WTC11 (cell line): ENCODE results near the gene THAP6. TPM values are rescaled to one million over a fixed set of nuclear protein-coding genes. Genes with fewer than 3 reads are reported as not detected.
"Not testable (repeated sequence)": the region's sequence is repeated elsewhere in the genome, so short reads cannot be mapped to it uniquely, and the experiment has no call there.

Experiments
- ATAC-seq: fragments of 200-7000 bp; cut with Tn5 transposase; 2 replicates; pipeline ENCODE4 v1.10.0; 2021; ENCODE audit warnings: mild to moderate bottlenecking, moderate library complexity
- CTCF ChIA-PET: fragments of 300-600 bp; sonication (Branson Sonifier 250); formaldehyde crosslinking; loops from one replicate; lab custom pipeline; 2021; ENCODE audit warnings: antibody characterized with exemption; lab: Charles Lee
- POLR2A ChIA-PET: fragments of 350-600 bp; sonication (Branson Sonifier 250); formaldehyde crosslinking; loops from one replicate; lab custom pipeline; 2021; ENCODE audit warnings: antibody characterized with exemption; lab: Charles Lee
- DNase-seq: peaks from one replicate; pipeline ENCODE4 v3.0.0; 2021; ENCODE audit warnings: low spot score
- H3K27ac Mint-ChIP-seq: 2 replicates; pipeline ENCODE4 v1.8.0; 2021; ENCODE audit warnings: mixed read lengths
- H3K27me3 Mint-ChIP-seq: 2 replicates; pipeline ENCODE4 v1.8.0; 2021; ENCODE audit warnings: low read depth, mild to moderate bottlenecking, moderate library complexity, mixed read lengths
- H3K36me3 Mint-ChIP-seq: 2 replicates; pipeline ENCODE4 v1.8.0; 2021; ENCODE audit warnings: mixed read lengths
- H3K4me1 Mint-ChIP-seq: 2 replicates; pipeline ENCODE4 v1.8.0; 2022; ENCODE audit warnings: mixed read lengths
- H3K4me3 Mint-ChIP-seq: 2 replicates; pipeline ENCODE4 v1.8.0; 2021; ENCODE audit warnings: mild to moderate bottlenecking, moderate library complexity, mixed read lengths
- H3K9me3 Mint-ChIP-seq: 2 replicates; pipeline ENCODE4 v1.8.0; 2021; ENCODE audit warnings: mixed read lengths
- ARID4B ChIP-seq: sonication (generic); formaldehyde crosslinking; IDR thresholded peaks from 2 replicates; pipeline ENCODE4 v1.8.0; 2023; ENCODE audit warnings: missing genetic modification reagents, mild to moderate bottlenecking, borderline replicate concordance
- ATF6 ChIP-seq: sonication (generic); formaldehyde crosslinking; IDR thresholded peaks from 2 replicates; pipeline ENCODE4 v1.8.1; 2023; ENCODE audit warnings: mild to moderate bottlenecking, missing genetic modification reagents
- CREB1 ChIP-seq: sonication (generic); formaldehyde crosslinking; IDR thresholded peaks from 2 replicates; pipeline ENCODE4 v1.8.0; 2023; ENCODE audit warnings: mild to moderate bottlenecking, missing genetic modification reagents
- EMX1 ChIP-seq: fragments of 250-450 bp; sonication (Bioruptor Pico); IDR thresholded peaks from 2 replicates; pipeline ENCODE4 v1.8.0; 2021; ENCODE audit warnings: mild to moderate bottlenecking
- JAZF1 ChIP-seq: fragments of 250-450 bp; sonication (Bioruptor Pico); IDR thresholded peaks from 2 replicates; pipeline ENCODE4 v1.9.0; 2021; ENCODE audit warnings: moderate library complexity, mild to moderate bottlenecking, inconsistent platforms
- MXD4 ChIP-seq: fragments of 250-450 bp; sonication (Bioruptor Pico); IDR thresholded peaks from 2 replicates; pipeline ENCODE4 v1.8.0; 2021; ENCODE audit warnings: mild to moderate bottlenecking, moderate library complexity, borderline replicate concordance
- NFE2L1 ChIP-seq: sonication (generic); formaldehyde crosslinking; IDR thresholded peaks from 2 replicates; pipeline ENCODE4 v1.8.1; 2023; ENCODE audit warnings: missing genetic modification reagents
- NFYB ChIP-seq: sonication (generic); formaldehyde crosslinking; conservative IDR thresholded peaks from 2 replicates; pipeline ENCODE4 v1.8.0; 2022; ENCODE audit warnings: low read depth, missing genetic modification reagents
- NR2C2 ChIP-seq: sonication (generic); formaldehyde crosslinking; IDR thresholded peaks from 2 replicates; pipeline ENCODE4 v1.8.0; 2022; ENCODE audit warnings: mild to moderate bottlenecking, missing genetic modification reagents
- SOX15 ChIP-seq: fragments of 250-450 bp; sonication (Bioruptor Pico); IDR thresholded peaks from 2 replicates; pipeline ENCODE4 v1.9.0; 2021; ENCODE audit warnings: mild to moderate bottlenecking
- ZNF138 ChIP-seq: sonication (generic); formaldehyde crosslinking; conservative IDR thresholded peaks from 2 replicates; pipeline ENCODE4 v1.8.1; 2022; ENCODE audit warnings: mild to moderate bottlenecking, moderate library complexity, missing genetic modification reagents
- ZNF232 ChIP-seq: sonication (generic); formaldehyde crosslinking; IDR thresholded peaks from 2 replicates; pipeline ENCODE4 v1.8.0; 2022; ENCODE audit warnings: mild to moderate bottlenecking, missing genetic modification reagents
- total RNA-seq: library from RNA; stranded (reverse); gene quantifications from 3 replicates; pipeline ENCODE4 v1.2.3, GENCODE V29; 2021
- TF ChIP-seq, protein P1 (sequence below): sonication (generic); formaldehyde crosslinking; IDR thresholded peaks from 2 replicates; pipeline ENCODE4 v1.8.0; 2023; ENCODE audit warnings: mild to moderate bottlenecking, missing genetic modification reagents
- TF ChIP-seq, protein P2 (sequence below): sonication (generic); formaldehyde crosslinking; IDR thresholded peaks from 2 replicates; pipeline ENCODE4 v1.8.1; 2022; ENCODE audit warnings: missing genetic modification reagents, borderline replicate concordance
- TF ChIP-seq, protein P3 (sequence below): fragments of 250-450 bp; sonication (Bioruptor Pico); IDR thresholded peaks from 2 replicates; pipeline ENCODE4 v1.9.0; 2021; ENCODE audit warnings: mild to moderate bottlenecking

THAP6 gene
- total RNA-seq, 1 experiment from 2014 or later = 13.3 TPM

DNA sequence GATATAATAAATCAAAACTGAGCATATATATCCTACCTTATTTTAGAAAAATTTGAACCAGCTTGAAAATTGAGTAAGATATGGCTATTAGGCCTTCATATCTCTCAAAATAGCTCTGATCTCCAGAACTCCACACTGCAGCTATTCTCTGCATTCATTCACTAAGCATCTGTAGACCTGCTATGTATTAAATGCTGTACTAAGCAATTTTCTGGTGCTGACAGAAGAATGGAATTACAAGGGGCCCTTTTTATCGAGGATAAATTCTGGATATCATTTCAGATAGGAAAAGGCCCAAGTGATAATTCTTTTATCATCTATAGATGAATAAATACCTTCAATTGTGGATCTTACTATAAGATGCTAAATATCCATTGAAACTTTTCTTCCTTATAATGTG, 1.9 kb downstream of the THAP6 start:
- H3K4me3 Mint-ChIP-seq = no peak overlapping the region
- TF ChIP-seq CREB1 (no peak), MXD4 (CRISPR knock-in tag) (no peak), NFYB (no peak), NFE2L1 (CRISPR knock-in tag) (no peak), ZNF232 (CRISPR knock-in tag) (no peak), SOX15 (CRISPR knock-in tag) (no peak), NR2C2 (no peak), EMX1 (no peak), JAZF1 (CRISPR knock-in tag) (no peak)
- TF ChIP-seq, protein P1, sequence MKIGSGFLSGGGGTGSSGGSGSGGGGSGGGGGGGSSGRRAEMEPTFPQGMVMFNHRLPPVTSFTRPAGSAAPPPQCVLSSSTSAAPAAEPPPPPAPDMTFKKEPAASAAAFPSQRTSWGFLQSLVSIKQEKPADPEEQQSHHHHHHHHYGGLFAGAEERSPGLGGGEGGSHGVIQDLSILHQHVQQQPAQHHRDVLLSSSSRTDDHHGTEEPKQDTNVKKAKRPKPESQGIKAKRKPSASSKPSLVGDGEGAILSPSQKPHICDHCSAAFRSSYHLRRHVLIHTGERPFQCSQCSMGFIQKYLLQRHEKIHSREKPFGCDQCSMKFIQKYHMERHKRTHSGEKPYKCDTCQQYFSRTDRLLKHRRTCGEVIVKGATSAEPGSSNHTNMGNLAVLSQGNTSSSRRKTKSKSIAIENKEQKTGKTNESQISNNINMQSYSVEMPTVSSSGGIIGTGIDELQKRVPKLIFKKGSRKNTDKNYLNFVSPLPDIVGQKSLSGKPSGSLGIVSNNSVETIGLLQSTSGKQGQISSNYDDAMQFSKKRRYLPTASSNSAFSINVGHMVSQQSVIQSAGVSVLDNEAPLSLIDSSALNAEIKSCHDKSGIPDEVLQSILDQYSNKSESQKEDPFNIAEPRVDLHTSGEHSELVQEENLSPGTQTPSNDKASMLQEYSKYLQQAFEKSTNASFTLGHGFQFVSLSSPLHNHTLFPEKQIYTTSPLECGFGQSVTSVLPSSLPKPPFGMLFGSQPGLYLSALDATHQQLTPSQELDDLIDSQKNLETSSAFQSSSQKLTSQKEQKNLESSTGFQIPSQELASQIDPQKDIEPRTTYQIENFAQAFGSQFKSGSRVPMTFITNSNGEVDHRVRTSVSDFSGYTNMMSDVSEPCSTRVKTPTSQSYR (CRISPR knock-in tag) = no peak
- TF ChIP-seq, protein P2, sequence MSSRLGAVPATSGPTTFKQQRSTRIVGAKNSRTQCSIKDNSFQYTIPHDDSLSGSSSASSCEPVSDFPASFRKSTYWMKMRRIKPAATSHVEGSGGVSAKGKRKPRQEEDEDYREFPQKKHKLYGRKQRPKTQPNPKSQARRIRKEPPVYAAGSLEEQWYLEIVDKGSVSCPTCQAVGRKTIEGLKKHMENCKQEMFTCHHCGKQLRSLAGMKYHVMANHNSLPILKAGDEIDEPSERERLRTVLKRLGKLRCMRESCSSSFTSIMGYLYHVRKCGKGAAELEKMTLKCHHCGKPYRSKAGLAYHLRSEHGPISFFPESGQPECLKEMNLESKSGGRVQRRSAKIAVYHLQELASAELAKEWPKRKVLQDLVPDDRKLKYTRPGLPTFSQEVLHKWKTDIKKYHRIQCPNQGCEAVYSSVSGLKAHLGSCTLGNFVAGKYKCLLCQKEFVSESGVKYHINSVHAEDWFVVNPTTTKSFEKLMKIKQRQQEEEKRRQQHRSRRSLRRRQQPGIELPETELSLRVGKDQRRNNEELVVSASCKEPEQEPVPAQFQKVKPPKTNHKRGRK = no peak
- DNase-seq (no peak), ATAC-seq (no peak)
- H3K4me1 Mint-ChIP-seq = peaks cover 13% of the 10 kb centered on the region
- no peak overlapping the region for H3K27ac Mint-ChIP-seq
- ChIA-PET CTCF (no interaction called here), POLR2A (no interaction called here)
- H3K9me3 Mint-ChIP-seq = 0 out of 2 replicates have a peak, but pooled peaks cover 3% of the 10 kb centered on the region
- H3K36me3 Mint-ChIP-seq = peaks cover 40% of the 10 kb centered on the region
- no peaks in the 10 kb centered on the region for H3K27me3 Mint-ChIP-seq

DNA sequence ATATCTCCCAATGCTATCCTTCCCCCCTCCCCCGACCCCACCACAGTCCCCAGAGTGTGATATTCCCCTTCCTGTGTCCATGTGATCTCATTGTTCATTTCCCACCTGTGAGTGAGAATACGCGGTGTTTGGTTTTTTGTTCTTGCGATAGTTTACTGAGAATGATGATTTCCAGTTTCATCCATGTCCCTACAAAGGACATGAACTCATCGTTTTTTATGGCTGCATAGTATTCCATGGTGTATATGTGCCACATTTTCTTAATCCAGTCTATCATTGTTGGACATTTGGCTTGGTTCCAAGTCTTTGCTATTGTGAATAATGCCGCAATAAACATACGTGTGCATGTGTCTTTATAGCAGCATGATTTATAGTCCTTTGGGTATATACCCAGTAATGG, 5.2 kb downstream of the THAP6 start:
- H3K4me3 Mint-ChIP-seq, POLR2A ChIA-PET, H3K27me3 Mint-ChIP-seq, H3K4me1 Mint-ChIP-seq, H3K27ac Mint-ChIP-seq, H3K9me3 Mint-ChIP-seq, CTCF ChIA-PET, ATAC-seq, DNase-seq: not testable (repeated sequence)
- peaks cover 48% of the 10 kb centered on the region for H3K36me3 Mint-ChIP-seq

- TF ChIP-seq, protein P2 = no peak
- TF ChIP-seq ZNF138 (CRISPR knock-in tag) (no peak), ATF6 (CRISPR knock-in tag) (no peak), ARID4B (CRISPR knock-in tag) (no peak)
- TF ChIP-seq, protein P3, sequence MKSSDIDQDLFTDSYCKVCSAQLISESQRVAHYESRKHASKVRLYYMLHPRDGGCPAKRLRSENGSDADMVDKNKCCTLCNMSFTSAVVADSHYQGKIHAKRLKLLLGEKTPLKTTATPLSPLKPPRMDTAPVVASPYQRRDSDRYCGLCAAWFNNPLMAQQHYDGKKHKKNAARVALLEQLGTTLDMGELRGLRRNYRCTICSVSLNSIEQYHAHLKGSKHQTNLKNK (CRISPR knock-in tag) = no peak
- H3K27ac Mint-ChIP-seq = no peak overlapping the region
- H3K27me3 Mint-ChIP-seq = no peaks in the 10 kb centered on the region
- no peaks in the 10 kb centered on the region for H3K4me1 Mint-ChIP-seq
- no peak for DNase-seq
- ChIA-PET POLR2A (interaction anchor here (0.6 kb wide), 1 partner anchor 183 kb away, joined by 3 read pairs; no protein-coding TSS in a partner anchor), CTCF (no interaction called here)
- H3K4me3 Mint-ChIP-seq = no peak overlapping the region
- H3K9me3 Mint-ChIP-seq = no peaks in the 10 kb centered on the region
- H3K36me3 Mint-ChIP-seq = peaks cover 45% of the 10 kb centered on the region
- ATAC-seq = no peak
These were observed 10.8 kb downstream of the THAP6 start for GRCh38 chr4:75525086-75525485.
